Activated CD4-positive, alpha-beta T cell treated with anti-CD3 and anti-CD28 coated beads, Interleukin-2, Interleukin-4, amounts not matched to agents 100 ng/mL and 50 ng/mL, durations not matched to agents 16 hours and 8 hours (primary cell): ENCODE data around the gene BLMH.

Source experiments
- DNase-seq: peaks from one replicate; pipeline ENCODE4 v3.0.0-alpha.2; 2020; ENCODE audit warnings: low spot score

BLMH gene

GRCh38 chr17:30199600-30199999 lies 92.1 kb downstream of the BLMH start:
- no peak for DNase-seq
